Activated naive CD4-positive, alpha-beta T cell treated with anti-CD3 and anti-CD28 coated beads for 36 hours (primary cell): ENCODE data around the gene TBC1D3B. TPM values are rescaled to one million over a fixed set of nuclear protein-coding genes. Genes with fewer than 3 reads are reported as not detected.
"Not testable (repeated sequence)": the region's sequence is repeated elsewhere in the genome, so short reads cannot be mapped to it uniquely, and the experiment has no call there.

Experiments
- CTCF ChIA-PET: fragments of 350-600 bp; sonication (Branson Sonifier 250); formaldehyde crosslinking; loops from one replicate; lab custom pipeline; 2021; ENCODE audit warnings: antibody characterized with exemption; lab: Charles Lee
- DNase-seq: peaks from one replicate; pipeline ENCODE4 v3.0.0-alpha.2; 2020
- H3K27ac Mint-ChIP-seq: one replicate; pipeline ENCODE4 v1.8.0; 2021; ENCODE audit warnings: mild to moderate bottlenecking, mixed read lengths
- H3K27me3 Mint-ChIP-seq: one replicate; pipeline ENCODE4 v1.8.0; 2021; ENCODE audit warnings: low read depth, mixed read lengths
- H3K36me3 Mint-ChIP-seq: one replicate; pipeline ENCODE4 v1.8.0; 2021; ENCODE audit warnings: low read depth, mixed read lengths
- H3K4me1 Mint-ChIP-seq: one replicate; pipeline ENCODE4 v1.8.0; 2021; ENCODE audit warnings: low read depth, mixed read lengths
- H3K4me3 Mint-ChIP-seq: one replicate; pipeline ENCODE4 v1.8.0; 2021; ENCODE audit warnings: mild to moderate bottlenecking, moderate library complexity, mixed read lengths
- H3K9me3 Mint-ChIP-seq: one replicate; pipeline ENCODE4 v1.8.0; 2021; ENCODE audit warnings: mixed read lengths
- intact Hi-C: fragments of 100-400 bp; cut with micrococcal nuclease; formaldehyde crosslinking; loops from one replicate; pipeline ENCODE4 v1.15.1; 2023
- total RNA-seq, 2 experiments: library from RNA; stranded (reverse); gene quantifications; one replicate each; pipeline ENCODE4 v1.2.3, GENCODE V29; 2021

Gene TBC1D3B
- total RNA-seq, 2 experiments from 2014 or later: 1.8 to 2.6 TPM

GRCh38 chr17:36184023-36184765 lies 7.8 kb upstream of the TBC1D3B start:
- no peak overlapping the region for H3K27ac Mint-ChIP-seq

GRCh38 chr17:36183001-36183971 lies 6.8 kb upstream of the TBC1D3B start:
- no peak overlapping the region for H3K4me3 Mint-ChIP-seq
- H3K4me1 Mint-ChIP-seq: no peaks in the 10 kb centered on the region
- no peaks in the 10 kb centered on the region for H3K9me3 Mint-ChIP-seq
- no peaks in the 10 kb centered on the region for H3K36me3 Mint-ChIP-seq
- CTCF ChIA-PET: no interaction called here
- no peak overlapping the region for H3K27ac Mint-ChIP-seq
- peaks cover 58% of the 10 kb centered on the region for H3K27me3 Mint-ChIP-seq
- no peak for DNase-seq
- intact Hi-C loops: no loop called here

More at GRCh38 chr17:36184023-36184765, 7.8 kb upstream of the TBC1D3B start:
- Mint-ChIP-seq H3K27me3 (peaks cover 65% of the 10 kb centered on the region), H3K4me1 (no peaks in the 10 kb centered on the region), H3K36me3 (no peaks in the 10 kb centered on the region), H3K4me3 (no peak overlapping the region), H3K9me3 (no peaks in the 10 kb centered on the region)
- CTCF ChIA-PET: interaction anchor here (1.3 kb wide), 1 partner anchor 215 kb away, joined by 4 read pairs; no protein-coding TSS in a partner anchor
- no peak for DNase-seq
- intact Hi-C loops: no loop called here

- intact Hi-C loops: no loop called here
- Mint-ChIP-seq H3K27me3 (peaks cover 49% of the 10 kb centered on the region), H3K36me3 (no peaks in the 10 kb centered on the region), H3K4me1 (no peaks in the 10 kb centered on the region), H3K9me3 (no peaks in the 10 kb centered on the region), H3K27ac (no peak overlapping the region), H3K4me3 (no peak overlapping the region)
- CTCF ChIA-PET: no interaction called here
- no peak for DNase-seq
These were observed 6.0 kb upstream of the TBC1D3B start for GRCh38 chr17:36182176-36183000.

GRCh38 chr17:36181446-36182175 lies 5.2 kb upstream of the TBC1D3B start:
- intact Hi-C loops, H3K27ac Mint-ChIP-seq, H3K36me3 Mint-ChIP-seq, DNase-seq, CTCF ChIA-PET, H3K9me3 Mint-ChIP-seq, H3K4me3 Mint-ChIP-seq, H3K4me1 Mint-ChIP-seq: not testable (repeated sequence)
- peaks cover 44% of the 10 kb centered on the region for H3K27me3 Mint-ChIP-seq

- CTCF ChIA-PET, H3K27ac Mint-ChIP-seq, intact Hi-C loops, H3K36me3 Mint-ChIP-seq, H3K9me3 Mint-ChIP-seq, DNase-seq, H3K27me3 Mint-ChIP-seq, H3K4me1 Mint-ChIP-seq, H3K4me3 Mint-ChIP-seq: not testable (repeated sequence)
These were observed 7.6 kb downstream of the TBC1D3B start for GRCh38 chr17:36168836-36169235.

GRCh38 chr17:36153895-36154610 lies 22.4 kb downstream of the TBC1D3B start:
- peaks cover 23% of the 10 kb centered on the region for H3K27me3 Mint-ChIP-seq
- peaks cover under 1% of the 10 kb centered on the region for H3K4me1 Mint-ChIP-seq
- no peak for DNase-seq
- H3K36me3 Mint-ChIP-seq: no peaks in the 10 kb centered on the region
- CTCF ChIA-PET: interaction anchor here (0.6 to 0.8 kb wide), 2 partner anchors 117 to 202 kb away, joined by 3 to 4 read pairs; no protein-coding TSS in a partner anchor
- H3K9me3 Mint-ChIP-seq: no peaks in the 10 kb centered on the region
- H3K27ac Mint-ChIP-seq: no peak overlapping the region
- intact Hi-C loops: no loop called here
- H3K4me3 Mint-ChIP-seq: no peak overlapping the region

- Mint-ChIP-seq H3K27ac (no peak overlapping the region), H3K9me3 (no peaks in the 10 kb centered on the region), H3K4me1 (peaks cover 3% of the 10 kb centered on the region), H3K36me3 (no peaks in the 10 kb centered on the region), H3K4me3 (no peak overlapping the region), H3K27me3 (peaks cover 29% of the 10 kb centered on the region)
- DNase-seq: no peak
- CTCF ChIA-PET: interaction anchor here (11.8 kb wide), 1 partner anchor 181 kb away, joined by 285 read pairs; no protein-coding TSS in a partner anchor
- intact Hi-C loops: no loop called here
These were observed 23.8 kb downstream of the TBC1D3B start for GRCh38 chr17:36152639-36153120.

- H3K27ac Mint-ChIP-seq: no peak overlapping the region
- H3K36me3 Mint-ChIP-seq: no peaks in the 10 kb centered on the region
- H3K9me3 Mint-ChIP-seq: no peaks in the 10 kb centered on the region
- peaks cover 30% of the 10 kb centered on the region for H3K27me3 Mint-ChIP-seq
- peaks cover 3% of the 10 kb centered on the region for H3K4me1 Mint-ChIP-seq
- CTCF ChIA-PET: interaction anchor here (0.6 to 11.8 kb wide), 2 partner anchors 180 to 470 kb away, joined by 5 to 285 read pairs; no protein-coding TSS in a partner anchor
- H3K4me3 Mint-ChIP-seq: no peak overlapping the region
- intact Hi-C loops: no loop called here
- DNase-seq: no peak
These were observed 24.4 kb downstream of the TBC1D3B start for GRCh38 chr17:36151891-36152638.

- Mint-ChIP-seq H3K27me3 (peaks cover 27% of the 10 kb centered on the region), H3K27ac (no peak overlapping the region), H3K36me3 (no peaks in the 10 kb centered on the region), H3K4me1 (peaks cover 3% of the 10 kb centered on the region), H3K4me3 (no peak overlapping the region), H3K9me3 (no peaks in the 10 kb centered on the region)
- intact Hi-C loops: loop anchor here (1.0 kb wide), 2 partner anchors 173 to 180 kb away; no protein-coding TSS in a partner anchor
- no peak for DNase-seq
- CTCF ChIA-PET: interaction anchor here (0.6 to 11.8 kb wide), 31 partner anchors 15 to 1162 kb away, joined by 3 to 285 read pairs (median 3); partner anchors contain the start of gene CCL16
These were observed 27.1 kb downstream of the TBC1D3B start for GRCh38 chr17:36149296-36149820.
